Skeletal muscle tissue (tissue), 4 donors: ENCODE measurements around the gene SRM. TPM values are rescaled to one million over a fixed set of nuclear protein-coding genes. Genes with fewer than 3 reads are reported as not detected.
A peak's percentile ranks its signal among the peaks of the same experiment; 100 is the strongest.
"Not testable (repeated sequence)": the region's sequence is repeated elsewhere in the genome, so short reads cannot be mapped to it uniquely, and the experiment has no call there.

Experiments
- H3K27ac ChIP-seq: one replicate; pipeline ENCODE4 v1.7.0; 2013; ENCODE audit warnings: mild to moderate bottlenecking, low read depth, low read length, inconsistent platforms
- H3K27me3 ChIP-seq, 3 donors: one replicate each; pipeline ENCODE4 v1.7.0; 2013; ENCODE audit warnings: low read length in 3 of 3; ENCODE audit not compliant: control insufficient read depth in 3 of 3, insufficient read depth in 3 of 3
- H3K36me3 ChIP-seq, 3 donors: one replicate each; pipeline ENCODE4 v1.7.0; 2013; ENCODE audit warnings: low read length in 3 of 3; ENCODE audit not compliant: control insufficient read depth in 3 of 3, insufficient read depth in 3 of 3
- H3K4me1 ChIP-seq, 3 donors: one replicate each; pipeline ENCODE4 v1.7.0; 2013; ENCODE audit warnings: low read length in 3 of 3, mild to moderate bottlenecking in 3 of 3; ENCODE audit not compliant: control insufficient read depth in 3 of 3, insufficient read depth in 3 of 3
- H3K4me3 ChIP-seq, 3 donors: one replicate each; pipeline ENCODE4 v1.7.0; 2013; ENCODE audit warnings: low read length in 3 of 3
- H3K9ac ChIP-seq, 3 donors: one replicate each; pipeline ENCODE4 v1.7.0; 2013; ENCODE audit warnings: low read length in 3 of 3, mild to moderate bottlenecking in 3 of 3, moderate library complexity in 2 of 3, low read depth in 1 of 3
- H3K9me3 ChIP-seq, 3 donors: one replicate each; pipeline ENCODE4 v1.7.0; 2013; ENCODE audit warnings: low read length in 3 of 3; ENCODE audit not compliant: control insufficient read depth in 3 of 3
- total RNA-seq: library from RNA; depleted of rRNA; stranded (reverse); fragments of >200 nt; gene quantifications from one replicate; pipeline ENCODE4 v1.2.3, GENCODE V29; 2014
- donor health status: Osteomylitis.

SRM gene
- total RNA-seq, 1 donor from 2014 or later: 8.4 TPM

- not testable (repeated sequence) for H3K27me3 ChIP-seq, H3K9ac ChIP-seq, H3K9me3 ChIP-seq, H3K4me3 ChIP-seq, H3K4me1 ChIP-seq, H3K27ac ChIP-seq
- peaks cover 43 to 54% (median 53%) of the 10 kb centered on the region in 3 donors for H3K36me3 ChIP-seq
Observed at GRCh38 chr1:11083784-11084183, 24.0 kb upstream of the SRM start.

- Histone ChIP-seq H3K36me3 (peaks cover 52 to 57% (median 55%) of the 10 kb centered on the region in 3 donors), H3K9me3 (no peaks in the 10 kb centered on the region), H3K9ac (no peak overlapping the region), H3K27ac (no peak overlapping the region), H3K4me3 (no peak overlapping the region), H3K27me3 (no peaks in the 10 kb centered on the region), H3K4me1 (no peaks in the 10 kb centered on the region)
Observed at GRCh38 chr1:11080931-11081330, 21.1 kb upstream of the SRM start.

GRCh38 chr1:11078631-11079030 is 18.8 kb upstream of the SRM start:
- Histone ChIP-seq H3K4me1 (no peaks in the 10 kb centered on the region), H3K36me3 (peaks cover 69 to 77% (median 73%) of the 10 kb centered on the region in 3 donors), H3K27ac (no peak overlapping the region), H3K27me3 (no peaks in the 10 kb centered on the region), H3K9me3 (no peaks in the 10 kb centered on the region), H3K4me3 (no peak overlapping the region), H3K9ac (no peak overlapping the region)

GRCh38 chr1:11073398-11073797 is 13.6 kb upstream of the SRM start:
- H3K27me3 ChIP-seq, H3K9me3 ChIP-seq, H3K4me1 ChIP-seq, H3K9ac ChIP-seq, H3K27ac ChIP-seq, H3K4me3 ChIP-seq: not testable (repeated sequence)
- H3K36me3 ChIP-seq: peaks cover 78 to 90% (median 82%) of the 10 kb centered on the region in 3 donors

- peaks cover 82 to 93% (median 86%) of the 10 kb centered on the region in 3 donors for H3K36me3 ChIP-seq
- no peaks in the 10 kb centered on the region for H3K9me3 ChIP-seq
Observed at GRCh38 chr1:11072216-11072917, 12.5 kb upstream of the SRM start.

GRCh38 chr1:11071463-11072215 is 11.8 kb upstream of the SRM start:
- peaks cover 77 to 89% (median 82%) of the 10 kb centered on the region in 3 donors for H3K36me3 ChIP-seq

More at GRCh38 chr1:11072216-11072917, 12.5 kb upstream of the SRM start:
- no peaks in the 10 kb centered on the region for H3K27me3 ChIP-seq
- H3K9ac ChIP-seq: peak overlapping the region in 1 of 3 donors; percentile 33
- H3K4me1 ChIP-seq: no peaks in the 10 kb centered on the region
- no peak overlapping the region for H3K4me3 ChIP-seq
- H3K27ac ChIP-seq: no peak overlapping the region

GRCh38 chr1:11070876-11071275 is 11.1 kb upstream of the SRM start:
- Histone ChIP-seq H3K27ac (no peak overlapping the region), H3K36me3 (peaks cover 74 to 88% (median 81%) of the 10 kb centered on the region in 3 donors), H3K9me3 (no peaks in the 10 kb centered on the region), H3K9ac (no peak overlapping the region), H3K27me3 (no peaks in the 10 kb centered on the region), H3K4me3 (no peak overlapping the region), H3K4me1 (no peaks in the 10 kb centered on the region)

More at GRCh38 chr1:11071463-11072215, 11.8 kb upstream of the SRM start:
- H3K4me1 ChIP-seq: no peaks in the 10 kb centered on the region
- H3K27ac ChIP-seq: no peak overlapping the region
- H3K27me3 ChIP-seq: no peaks in the 10 kb centered on the region
- no peaks in the 10 kb centered on the region for H3K9me3 ChIP-seq
- no peak overlapping the region for H3K4me3 ChIP-seq
- no peak overlapping the region for H3K9ac ChIP-seq

GRCh38 chr1:11068600-11069473 is 9.0 kb upstream of the SRM start:
- Histone ChIP-seq H3K4me3 (no peak overlapping the region), H3K9me3 (no peaks in the 10 kb centered on the region), H3K36me3 (peaks cover 64 to 78% (median 74%) of the 10 kb centered on the region in 3 donors), H3K9ac (no peak overlapping the region), H3K27me3 (no peaks in the 10 kb centered on the region), H3K27ac (no peak overlapping the region), H3K4me1 (no peaks in the 10 kb centered on the region)

- no peaks in the 10 kb centered on the region for H3K4me1 ChIP-seq
- no peak overlapping the region for H3K27ac ChIP-seq
- H3K9me3 ChIP-seq: no peaks in the 10 kb centered on the region
- H3K9ac ChIP-seq: no peak overlapping the region
- H3K27me3 ChIP-seq: no peaks in the 10 kb centered on the region
- H3K4me3 ChIP-seq: no peak overlapping the region
- peaks cover 61 to 74% (median 74%) of the 10 kb centered on the region in 3 donors for H3K36me3 ChIP-seq
Observed at GRCh38 chr1:11067716-11068599, 8.1 kb upstream of the SRM start.
